Stomach smooth muscle (tissue), 2 donors: Measurements from ENCODE around the gene NCR3LG1.

Source experiments
- H3K27ac ChIP-seq: one replicate; pipeline ENCODE4 v1.7.0; 2013; ENCODE audit warnings: mild to moderate bottlenecking, low read length, inconsistent platforms
- H3K27me3 ChIP-seq, 2 donors: one replicate each; pipeline ENCODE4 v1.7.0; 2013; ENCODE audit warnings: low read length in 2 of 2; ENCODE audit not compliant: insufficient read depth in 2 of 2, control insufficient read depth in 1 of 2
- H3K36me3 ChIP-seq, 2 donors: one replicate each; pipeline ENCODE4 v1.7.0; 2013; ENCODE audit warnings: low read length in 2 of 2; ENCODE audit not compliant: control insufficient read depth in 2 of 2, insufficient read depth in 2 of 2
- H3K4me1 ChIP-seq: one replicate; pipeline ENCODE4 v1.7.0; 2013; ENCODE audit warnings: low read length; ENCODE audit not compliant: control insufficient read depth, insufficient read depth
- H3K4me3 ChIP-seq, 2 donors: one replicate each; pipeline ENCODE4 v1.7.0; 2013; ENCODE audit warnings: low read length in 2 of 2
- H3K9ac ChIP-seq, 2 donors: one replicate each; pipeline ENCODE4 v1.7.0; 2013; ENCODE audit warnings: low read length in 2 of 2, mild to moderate bottlenecking in 1 of 2
- H3K9me3 ChIP-seq, 2 donors: one replicate each; pipeline ENCODE4 v1.7.0; 2013; ENCODE audit warnings: low read length in 2 of 2; ENCODE audit not compliant: control insufficient read depth in 2 of 2
- donor health status: healthy.
- donor health status: Pancreatic carcinoma.

The NCR3LG1 gene

DNA sequence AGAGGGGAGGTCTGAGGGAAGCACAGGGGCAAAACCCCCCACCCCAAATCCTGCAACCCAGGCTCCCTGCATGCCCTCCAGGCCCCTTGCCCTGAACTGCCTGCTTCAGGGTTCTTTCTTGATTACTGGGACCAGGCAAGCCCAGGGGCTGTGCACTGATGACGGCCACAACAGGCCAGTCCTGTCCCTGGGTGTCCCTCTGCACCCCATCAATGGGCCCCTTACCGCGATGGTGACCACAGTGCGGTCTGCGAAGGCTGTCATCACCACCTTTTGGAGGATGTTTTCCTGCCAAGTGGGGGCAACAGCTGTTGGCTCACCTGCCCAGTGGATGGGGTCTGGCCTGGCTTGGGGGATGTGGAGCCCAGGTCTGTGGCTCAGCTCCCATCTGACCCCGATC lies 41.9 kb downstream of the NCR3LG1 start:
- H3K4me3 ChIP-seq, result no peak overlapping the region
- H3K9me3 ChIP-seq, result no peaks in the 10 kb centered on the region
- no peak overlapping the region for H3K9ac ChIP-seq
- H3K36me3 ChIP-seq, result no peaks in the 10 kb centered on the region
- no peaks in the 10 kb centered on the region for H3K27me3 ChIP-seq
- H3K27ac ChIP-seq, result no peak overlapping the region
- peaks cover 8% of the 10 kb centered on the region for H3K4me1 ChIP-seq

DNA sequence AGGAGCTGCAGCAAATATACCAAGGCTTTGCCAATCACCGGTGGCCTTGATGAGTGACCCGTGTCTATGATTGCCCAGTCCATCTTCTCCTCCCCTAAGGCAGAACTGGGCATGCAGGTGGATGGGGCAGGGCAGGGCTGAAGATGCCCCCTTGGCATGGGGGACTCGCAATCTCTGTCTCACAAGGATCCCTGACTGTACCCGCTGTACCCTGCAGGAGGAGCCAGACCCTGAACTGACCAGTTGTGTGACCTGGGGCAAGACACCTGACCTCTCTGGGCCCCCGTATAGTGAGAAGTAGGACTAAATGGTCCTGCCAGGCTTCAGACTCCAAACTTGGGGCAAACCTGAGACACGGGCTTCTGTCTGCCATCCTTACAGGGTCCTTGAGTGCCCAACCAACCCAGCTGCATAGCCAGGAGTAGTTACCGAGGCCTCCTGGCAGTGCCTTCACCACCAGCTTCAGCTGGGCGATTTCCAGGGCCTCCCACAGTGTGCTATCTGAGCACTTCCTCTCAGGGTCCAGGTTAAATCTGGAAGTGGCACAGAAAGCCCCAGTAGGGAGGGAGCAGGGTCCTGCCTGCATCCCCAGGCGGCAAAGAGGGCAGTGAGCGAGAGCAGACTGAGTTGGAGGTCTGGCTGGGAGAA lies 43.3 kb downstream of the NCR3LG1 start:
- Histone ChIP-seq H3K4me3 (no peak overlapping the region), H3K9ac (no peak overlapping the region), H3K4me1 (peaks cover 2% of the 10 kb centered on the region), H3K9me3 (no peaks in the 10 kb centered on the region), H3K36me3 (no peaks in the 10 kb centered on the region), H3K27me3 (no peaks in the 10 kb centered on the region), H3K27ac (no peak overlapping the region)

DNA sequence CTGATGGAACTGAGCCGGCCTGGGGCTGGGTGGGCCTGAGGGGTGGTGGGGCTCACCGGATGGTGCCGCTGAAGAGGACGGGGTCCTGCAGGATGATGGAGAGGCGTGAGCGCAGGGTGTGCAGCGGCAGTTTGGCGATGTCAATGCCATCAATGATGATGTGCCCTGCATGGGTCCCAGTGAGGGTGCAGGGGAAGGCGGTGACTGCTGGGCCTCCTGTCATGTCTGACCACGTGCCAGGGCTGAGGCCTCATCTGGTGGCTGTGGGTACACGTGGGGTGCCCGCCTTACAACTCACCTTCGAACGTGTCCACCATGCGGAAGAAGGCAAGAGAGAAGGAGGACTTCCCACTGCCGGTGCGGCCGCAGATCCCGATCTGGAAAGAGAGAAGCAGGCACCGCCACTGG lies 44.0 kb downstream of the NCR3LG1 start:
- Histone ChIP-seq H3K27me3 (no peaks in the 10 kb centered on the region), H3K4me1 (no peaks in the 10 kb centered on the region), H3K9ac (no peak overlapping the region), H3K27ac (no peak overlapping the region), H3K9me3 (no peaks in the 10 kb centered on the region), H3K36me3 (no peaks in the 10 kb centered on the region), H3K4me3 (no peak overlapping the region)

DNA sequence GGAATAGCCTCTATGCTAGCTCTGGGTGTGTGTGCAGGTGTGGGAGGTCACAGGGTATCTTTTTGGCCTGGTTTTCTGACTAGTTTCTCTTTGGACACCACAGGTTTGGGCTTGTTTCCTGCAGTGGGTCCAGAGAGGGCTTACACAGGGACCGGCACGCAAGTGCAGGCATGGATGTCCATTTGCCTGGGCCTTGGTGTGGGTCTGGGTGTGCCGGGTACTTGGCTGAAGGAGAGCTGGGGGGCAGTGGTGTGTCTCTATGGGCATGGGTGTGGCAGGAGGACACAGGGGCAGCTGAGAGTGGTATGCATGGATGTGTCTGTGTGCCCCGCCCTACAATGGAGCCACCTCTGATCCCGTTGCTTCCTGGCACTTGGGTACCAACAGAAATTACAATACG lies 44.4 kb downstream of the NCR3LG1 start:
- H3K9ac ChIP-seq, result no peak overlapping the region
- H3K4me1 ChIP-seq, result no peaks in the 10 kb centered on the region
- no peaks in the 10 kb centered on the region for H3K9me3 ChIP-seq
- H3K36me3 ChIP-seq, result no peaks in the 10 kb centered on the region
- H3K27ac ChIP-seq, result no peak overlapping the region
- no peak overlapping the region for H3K4me3 ChIP-seq
- no peaks in the 10 kb centered on the region for H3K27me3 ChIP-seq

DNA sequence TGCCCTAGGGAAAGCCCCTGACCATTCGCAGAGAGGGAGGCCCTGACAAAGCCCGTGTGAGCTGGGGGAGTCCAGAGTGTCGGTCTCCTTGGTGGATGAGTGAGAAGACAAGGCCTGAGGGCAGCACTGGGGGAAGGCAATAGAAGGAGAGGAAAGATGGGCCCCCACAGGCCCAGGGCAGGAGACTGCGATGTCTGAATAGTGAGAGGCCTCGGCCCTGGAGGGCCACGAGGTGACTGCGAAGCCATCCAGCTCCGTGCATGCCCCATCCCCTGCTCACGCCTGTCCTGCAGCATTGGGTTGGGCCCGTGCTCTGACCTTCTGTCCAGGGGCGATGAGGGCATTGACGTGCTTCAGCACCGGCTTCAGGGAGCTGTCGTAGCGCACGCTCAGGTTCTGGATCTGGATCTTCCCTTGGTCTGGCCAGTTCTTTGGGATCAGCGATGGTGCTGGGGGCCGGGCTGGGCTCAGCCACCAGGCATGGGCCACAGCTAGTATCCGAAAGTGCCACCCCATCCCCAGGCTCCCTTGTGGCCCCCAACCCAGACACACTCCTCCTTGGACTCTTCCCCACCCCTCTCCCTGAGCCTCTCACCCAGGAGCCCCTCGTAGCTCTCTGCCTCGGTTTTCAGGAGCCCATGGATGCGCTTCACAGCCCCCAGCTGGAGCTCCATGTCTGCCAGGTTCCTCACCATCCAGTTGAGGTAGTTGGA lies 45.2 kb downstream of the NCR3LG1 start:
- H3K9me3 ChIP-seq, result no peaks in the 10 kb centered on the region
- H3K27me3 ChIP-seq, result no peaks in the 10 kb centered on the region
- H3K36me3 ChIP-seq, result no peaks in the 10 kb centered on the region
- no peak overlapping the region for H3K27ac ChIP-seq
- H3K9ac ChIP-seq, result no peak overlapping the region
- no peaks in the 10 kb centered on the region for H3K4me1 ChIP-seq
- H3K4me3 ChIP-seq, result no peak overlapping the region

DNA sequence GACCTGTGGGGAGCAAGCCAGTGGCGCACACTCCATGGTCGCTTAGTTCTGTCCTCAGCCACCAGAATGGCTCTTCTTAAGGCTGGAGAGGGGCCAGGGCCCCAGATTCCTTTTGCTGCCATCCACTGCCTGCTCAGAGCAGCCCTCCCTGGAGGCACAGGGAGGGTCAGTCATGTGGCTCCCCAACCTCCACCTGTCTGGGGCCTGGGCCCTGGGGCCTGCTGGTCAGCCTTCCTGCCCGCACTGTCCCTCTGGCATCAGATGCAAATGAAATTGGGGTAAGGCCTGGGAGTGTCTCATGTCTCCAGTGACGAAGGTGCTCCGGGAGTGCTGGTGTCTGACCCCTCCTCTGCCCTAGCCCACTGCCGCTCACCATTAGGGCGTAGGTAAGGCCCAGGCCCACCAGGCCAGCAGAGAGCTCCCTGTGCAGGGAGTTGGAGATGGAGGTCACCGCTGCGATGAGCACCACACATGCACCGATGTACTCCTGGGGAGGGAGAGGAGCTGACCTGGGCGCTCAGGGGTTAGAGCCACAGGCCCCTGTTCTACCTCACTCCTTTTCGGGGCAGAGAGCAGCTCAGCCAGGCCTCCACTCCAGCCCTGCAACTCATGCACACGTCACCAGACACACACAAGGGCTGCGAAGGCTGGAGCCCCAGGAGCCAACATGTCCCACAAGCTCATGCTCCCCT lies 45.9 kb downstream of the NCR3LG1 start:
- Histone ChIP-seq H3K4me3 (no peak overlapping the region), H3K36me3 (no peaks in the 10 kb centered on the region), H3K27me3 (no peaks in the 10 kb centered on the region)

DNA sequence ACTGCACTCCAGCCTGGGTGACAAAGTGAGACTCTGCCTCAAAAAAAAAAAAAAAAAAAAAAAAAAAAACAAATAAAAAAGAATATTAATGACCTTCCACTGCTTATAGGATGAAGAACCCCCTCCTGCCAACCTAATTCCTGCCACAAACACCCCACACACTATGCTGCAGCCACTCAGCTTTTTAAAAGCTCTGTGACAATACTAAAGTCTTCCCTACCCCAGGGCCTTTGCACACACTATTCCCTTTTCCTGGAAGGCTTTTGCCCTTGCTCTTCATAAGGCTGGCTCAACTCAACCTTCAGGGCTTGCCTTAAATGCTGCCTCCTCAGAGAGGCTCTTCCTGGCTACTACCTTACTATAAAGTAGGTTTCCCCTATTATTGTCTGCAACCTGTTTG lies 47.6 kb downstream of the NCR3LG1 start:
- H3K4me3 ChIP-seq, result no peak overlapping the region
- no peaks in the 10 kb centered on the region for H3K27me3 ChIP-seq
- no peaks in the 10 kb centered on the region for H3K4me1 ChIP-seq
- no peak overlapping the region for H3K9ac ChIP-seq
- H3K27ac ChIP-seq, result no peak overlapping the region
- H3K36me3 ChIP-seq, result no peaks in the 10 kb centered on the region
- H3K9me3 ChIP-seq, result no peaks in the 10 kb centered on the region

More for the DNA sequence above, 45.9 kb downstream of the NCR3LG1 start:
- Histone ChIP-seq H3K9ac (no peak overlapping the region), H3K9me3 (no peaks in the 10 kb centered on the region), H3K27ac (no peak overlapping the region), H3K4me1 (no peaks in the 10 kb centered on the region)

DNA sequence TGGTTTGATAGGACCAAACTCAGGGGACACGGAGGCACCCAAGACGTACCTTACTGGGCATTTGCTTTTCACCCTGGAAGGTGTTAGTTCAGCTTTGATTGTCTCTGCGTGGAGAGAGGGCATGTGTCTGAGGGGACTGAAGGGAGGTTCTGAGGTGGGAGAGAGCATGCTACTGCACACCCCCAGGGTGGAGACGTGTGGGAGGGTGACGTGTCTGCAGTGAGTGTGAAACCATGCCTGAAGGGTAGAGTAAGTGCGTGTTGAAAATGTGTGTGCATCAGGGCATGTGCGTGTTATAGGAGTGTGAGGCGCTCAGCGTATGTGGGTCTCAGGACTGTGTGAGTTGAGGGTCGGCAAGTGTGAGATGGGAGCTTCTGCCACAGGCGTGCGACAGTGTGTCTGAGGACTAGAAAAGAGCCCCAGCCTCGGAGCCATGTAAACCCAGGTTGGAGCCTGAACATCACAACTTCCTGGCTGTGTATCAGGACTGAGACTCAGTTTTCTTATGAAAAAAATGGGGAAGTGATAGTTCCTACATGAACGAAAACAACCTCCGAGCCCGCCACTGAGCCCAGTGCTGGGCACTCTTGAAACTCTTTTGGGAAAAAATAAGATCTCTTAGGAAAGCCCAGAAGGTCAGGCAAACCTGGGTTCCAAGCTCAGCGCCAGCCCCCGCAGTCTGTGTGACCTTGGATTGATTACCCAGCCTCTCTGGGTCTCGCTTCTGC lies 48.6 kb downstream of the NCR3LG1 start:
- H3K4me1 ChIP-seq, result no peaks in the 10 kb centered on the region
- no peaks in the 10 kb centered on the region for H3K9me3 ChIP-seq
- no peak overlapping the region for H3K4me3 ChIP-seq
- H3K27me3 ChIP-seq, result no peaks in the 10 kb centered on the region
- no peak overlapping the region for H3K9ac ChIP-seq
- no peak overlapping the region for H3K27ac ChIP-seq
- H3K36me3 ChIP-seq, result no peaks in the 10 kb centered on the region

DNA sequence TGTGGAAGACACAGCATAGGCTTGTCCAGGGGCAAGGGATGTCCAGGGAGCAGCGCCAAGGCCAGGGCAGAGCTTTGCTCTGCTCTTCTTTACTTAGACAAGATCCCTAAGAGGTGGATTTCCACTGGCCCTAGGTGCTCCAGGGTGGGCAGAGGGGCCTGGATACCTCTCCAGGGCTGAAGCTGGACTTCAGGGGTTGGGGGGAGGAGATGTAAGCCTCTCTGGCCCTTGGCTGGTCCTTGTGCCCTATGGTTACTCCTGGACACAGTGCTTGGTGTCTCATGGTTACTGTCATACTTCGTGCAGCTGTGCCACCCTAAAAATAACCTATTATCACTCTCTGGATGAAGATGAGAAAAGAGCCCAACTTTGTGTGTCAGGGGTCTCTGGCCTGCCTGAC lies 49.7 kb downstream of the NCR3LG1 start:
- no peaks in the 10 kb centered on the region for H3K36me3 ChIP-seq
- no peaks in the 10 kb centered on the region for H3K9me3 ChIP-seq
- H3K27ac ChIP-seq, result no peak overlapping the region
- H3K4me3 ChIP-seq, result no peak overlapping the region
- no peaks in the 10 kb centered on the region for H3K27me3 ChIP-seq
- H3K9ac ChIP-seq, result no peak overlapping the region
- H3K4me1 ChIP-seq, result peaks cover 3% of the 10 kb centered on the region

DNA sequence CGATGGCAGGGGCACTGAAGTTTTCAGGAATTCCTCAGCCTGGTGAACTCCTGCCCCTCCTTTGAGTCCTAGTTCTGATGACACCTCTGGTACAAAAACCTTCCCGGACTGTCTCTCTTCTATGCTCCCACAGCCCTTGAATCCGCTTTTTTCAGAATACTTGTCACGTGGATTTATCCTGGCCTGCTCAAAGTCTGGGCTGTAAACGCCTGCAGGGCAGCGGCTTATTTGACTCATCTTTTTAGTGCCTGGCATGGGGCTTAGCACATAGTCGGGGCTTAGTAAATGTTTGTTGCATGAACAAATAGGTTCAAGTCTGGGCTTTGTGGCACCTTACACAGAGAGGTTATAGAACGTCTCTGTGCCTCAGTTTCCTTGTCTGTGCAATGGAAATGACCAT lies 50.2 kb downstream of the NCR3LG1 start:
- Histone ChIP-seq H3K27me3 (no peaks in the 10 kb centered on the region), H3K36me3 (no peaks in the 10 kb centered on the region), H3K9me3 (no peaks in the 10 kb centered on the region), H3K4me3 (no peak overlapping the region), H3K4me1 (peaks cover 3% of the 10 kb centered on the region), H3K27ac (no peak overlapping the region), H3K9ac (no peak overlapping the region)
